ENCODE results near the gene ROBO2. TPM values are rescaled to one million over a fixed set of nuclear protein-coding genes. Genes with fewer than 3 reads are reported as not detected.

Gene ROBO2
- total RNA-seq, 1 donor from 2014 or later, result 22.7 TPM

DNA sequence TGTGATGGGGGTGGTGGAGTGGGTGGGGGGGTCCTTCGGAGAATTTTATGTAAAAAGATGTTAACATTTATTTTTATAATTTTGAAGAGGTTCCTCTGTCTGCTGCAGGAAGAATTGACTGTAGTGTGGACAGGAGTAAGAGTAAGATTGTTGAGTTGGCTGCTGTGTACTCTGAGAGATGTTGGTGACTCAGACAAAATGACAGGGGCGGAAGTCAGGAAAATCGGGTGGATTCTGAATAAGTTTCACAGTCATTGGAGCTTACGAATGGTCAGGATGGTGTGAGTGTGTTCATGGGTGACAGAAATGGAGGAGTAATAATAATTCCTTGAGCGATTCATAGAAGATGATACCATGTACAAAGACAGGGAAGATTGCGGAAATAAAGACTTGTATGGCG is 420.0 kb downstream of the ROBO2 start:
- H3K36me3 Mint-ChIP-seq, result peaks cover 3% of the 10 kb centered on the region
- H3K27ac Mint-ChIP-seq, result no peak overlapping the region
- H3K4me1 Mint-ChIP-seq (ENCODE audit: unreplicated experiment), result peaks cover 7% of the 10 kb centered on the region
- DNase-seq (ENCODE audit: extremely low spot score, unreplicated experiment), result no peak
- no peak overlapping the region for H3K4me3 Mint-ChIP-seq
- TF ChIP-seq, protein P1, sequence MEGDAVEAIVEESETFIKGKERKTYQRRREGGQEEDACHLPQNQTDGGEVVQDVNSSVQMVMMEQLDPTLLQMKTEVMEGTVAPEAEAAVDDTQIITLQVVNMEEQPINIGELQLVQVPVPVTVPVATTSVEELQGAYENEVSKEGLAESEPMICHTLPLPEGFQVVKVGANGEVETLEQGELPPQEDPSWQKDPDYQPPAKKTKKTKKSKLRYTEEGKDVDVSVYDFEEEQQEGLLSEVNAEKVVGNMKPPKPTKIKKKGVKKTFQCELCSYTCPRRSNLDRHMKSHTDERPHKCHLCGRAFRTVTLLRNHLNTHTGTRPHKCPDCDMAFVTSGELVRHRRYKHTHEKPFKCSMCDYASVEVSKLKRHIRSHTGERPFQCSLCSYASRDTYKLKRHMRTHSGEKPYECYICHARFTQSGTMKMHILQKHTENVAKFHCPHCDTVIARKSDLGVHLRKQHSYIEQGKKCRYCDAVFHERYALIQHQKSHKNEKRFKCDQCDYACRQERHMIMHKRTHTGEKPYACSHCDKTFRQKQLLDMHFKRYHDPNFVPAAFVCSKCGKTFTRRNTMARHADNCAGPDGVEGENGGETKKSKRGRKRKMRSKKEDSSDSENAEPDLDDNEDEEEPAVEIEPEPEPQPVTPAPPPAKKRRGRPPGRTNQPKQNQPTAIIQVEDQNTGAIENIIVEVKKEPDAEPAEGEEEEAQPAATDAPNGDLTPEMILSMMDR (conservative IDR thresholded peaks at IDR 0.05), result no peak
- H3K9me3 Mint-ChIP-seq, result peaks cover 5% of the 10 kb centered on the region
- H3K27me3 Mint-ChIP-seq, result no peaks in the 10 kb centered on the region

DNA sequence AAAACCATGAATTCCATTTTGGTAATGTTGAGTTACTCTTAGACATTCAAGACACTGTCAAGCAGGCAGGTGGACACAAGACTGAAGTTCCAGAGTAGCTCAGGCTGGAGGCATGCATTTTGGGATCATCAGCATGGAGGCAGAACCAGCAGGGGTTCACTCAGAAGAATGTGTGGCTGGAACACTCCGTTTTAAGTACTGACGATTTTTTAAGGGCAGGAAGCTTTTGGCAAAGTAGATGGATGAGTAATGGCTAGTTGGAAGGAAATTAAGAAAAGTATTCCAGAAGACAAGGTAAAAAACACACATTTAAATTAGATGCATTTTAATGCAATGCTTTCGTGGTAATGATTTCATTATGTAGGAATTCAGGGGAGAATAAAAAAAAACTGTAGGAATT is 420.4 kb downstream of the ROBO2 start:
- Mint-ChIP-seq H3K4me3 (no peak overlapping the region), H3K9me3 (peaks cover 5% of the 10 kb centered on the region), H3K27me3 (no peaks in the 10 kb centered on the region), H3K27ac (no peak overlapping the region), H3K4me1 (ENCODE audit: unreplicated experiment) (peaks cover 7% of the 10 kb centered on the region), H3K36me3 (peaks cover 3% of the 10 kb centered on the region)
- TF ChIP-seq, protein P1 (conservative IDR thresholded peaks at IDR 0.05), result no peak
- no peak for DNase-seq (ENCODE audit: extremely low spot score, unreplicated experiment)

DNA sequence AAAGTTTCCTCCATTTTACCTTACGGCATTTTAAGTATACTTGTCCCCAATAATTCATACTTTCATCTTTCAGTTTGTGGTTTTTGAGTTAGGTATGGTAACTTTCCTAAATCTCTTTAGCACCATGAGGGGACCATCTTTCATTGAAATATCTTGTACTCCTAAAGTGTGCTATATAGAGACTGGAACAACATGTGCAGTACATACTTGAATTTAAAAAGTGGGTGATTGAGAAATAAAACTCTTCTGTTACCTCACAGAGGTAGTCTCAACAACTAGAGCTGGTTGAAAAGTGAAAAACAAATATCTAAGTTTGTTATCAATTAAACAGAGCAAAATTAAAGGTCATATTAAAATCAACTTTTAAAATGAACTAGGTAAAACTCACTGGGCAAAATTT is 423.1 kb downstream of the ROBO2 start:
- Mint-ChIP-seq H3K27ac (no peak overlapping the region), H3K4me1 (ENCODE audit: unreplicated experiment) (peaks cover 3% of the 10 kb centered on the region), H3K36me3 (peaks cover 3% of the 10 kb centered on the region), H3K4me3 (no peak overlapping the region), H3K9me3 (peaks cover 5% of the 10 kb centered on the region), H3K27me3 (no peaks in the 10 kb centered on the region)
- DNase-seq (ENCODE audit: extremely low spot score, unreplicated experiment), result no peak
- TF ChIP-seq, protein P1 (conservative IDR thresholded peaks at IDR 0.05), result no peak

DNA sequence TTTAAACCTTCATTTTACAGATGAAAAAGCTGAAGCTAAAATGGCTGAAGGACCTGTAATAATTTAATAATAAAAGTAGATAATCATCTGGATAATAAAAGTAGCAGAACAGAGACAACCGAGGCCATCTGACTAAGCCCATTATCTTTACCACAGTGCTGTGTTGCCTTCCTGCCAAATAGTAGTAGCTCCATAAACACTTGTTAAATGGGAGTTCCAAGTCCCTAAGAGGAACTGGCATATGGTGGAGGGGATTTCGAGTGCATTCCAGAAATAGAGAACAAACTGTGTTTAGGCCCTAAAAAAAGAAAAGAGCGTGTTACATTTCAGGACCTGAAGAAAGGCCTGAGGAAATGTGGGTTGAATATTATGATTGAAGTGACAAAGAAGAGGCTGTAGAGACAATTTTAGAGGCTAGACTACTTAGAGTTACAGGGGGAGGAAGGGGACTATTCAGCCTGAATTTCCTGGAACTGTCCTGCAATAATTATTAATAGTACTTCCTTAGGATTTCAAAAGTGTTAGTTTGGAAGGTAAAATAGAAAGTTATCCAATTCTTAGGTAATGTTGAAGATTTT is 424.3 kb downstream of the ROBO2 start:
- Mint-ChIP-seq H3K36me3 (peaks cover 3% of the 10 kb centered on the region), H3K27ac (no peak overlapping the region), H3K4me1 (ENCODE audit: unreplicated experiment) (peaks cover 14% of the 10 kb centered on the region), H3K4me3 (no peak overlapping the region), H3K9me3 (peaks cover 5% of the 10 kb centered on the region), H3K27me3 (no peaks in the 10 kb centered on the region)
- no peak for DNase-seq (ENCODE audit: extremely low spot score, unreplicated experiment)
- TF ChIP-seq, protein P1 (conservative IDR thresholded peaks at IDR 0.05), result no peak

DNA sequence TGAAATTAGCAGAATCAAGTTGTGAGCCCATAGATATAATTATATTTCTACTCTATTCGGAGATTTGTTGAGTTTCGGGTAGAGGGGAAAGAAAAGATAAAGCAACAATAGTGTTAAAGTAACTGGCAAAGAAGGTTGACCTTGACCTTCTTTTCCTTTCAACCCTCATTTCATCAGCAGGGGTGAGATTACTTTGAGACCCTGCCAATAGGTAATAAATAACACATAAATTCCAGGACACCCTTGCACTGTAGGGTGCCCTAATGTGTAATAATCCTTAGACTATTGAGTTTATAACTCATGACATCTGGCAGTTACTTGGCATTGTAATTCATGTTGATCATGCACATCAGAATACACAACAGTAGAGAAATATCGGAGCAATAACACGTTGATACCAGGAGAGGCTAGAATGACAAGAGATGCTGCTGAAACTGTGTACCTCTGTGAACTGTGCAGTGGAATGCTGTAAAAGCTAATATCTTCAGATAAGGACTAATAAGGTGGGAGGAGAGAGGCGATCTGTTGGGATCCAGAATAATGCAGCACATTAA is 426.7 kb downstream of the ROBO2 start:
- TF ChIP-seq, protein P1 (conservative IDR thresholded peaks at IDR 0.05), result no peak
- H3K4me1 Mint-ChIP-seq (ENCODE audit: unreplicated experiment), result peaks cover 14% of the 10 kb centered on the region
- H3K36me3 Mint-ChIP-seq, result no peaks in the 10 kb centered on the region
- no peak overlapping the region for H3K27ac Mint-ChIP-seq
- no peak overlapping the region for H3K4me3 Mint-ChIP-seq
- peaks cover 3% of the 10 kb centered on the region for H3K9me3 Mint-ChIP-seq
- no peak for DNase-seq (ENCODE audit: extremely low spot score, unreplicated experiment)
- no peaks in the 10 kb centered on the region for H3K27me3 Mint-ChIP-seq

All from type B pancreatic cell (in vitro differentiated cells).